HEK293 (cell line): ENCODE data around the gene CHD8.

Experiments
- MZF1 ChIP-seq: fragments of 450-650 bp; formaldehyde crosslinking; IDR thresholded peaks from 2 replicates; pipeline ENCODE4 v1.5.1; 2017; ENCODE audit warnings: missing biosample characterization, missing genetic modification characterization, borderline replicate concordance
- SETDB1 ChIP-seq: IDR thresholded peaks from one replicate; pipeline ENCODE4 v1.6.1; 2017; ENCODE audit warnings: mild to moderate bottlenecking, low read length, moderate library complexity, mixed read lengths; ENCODE audit not compliant: insufficient read length
- ZBTB1 ChIP-seq: fragments of 450-650 bp; formaldehyde crosslinking; IDR thresholded peaks from 2 replicates; pipeline ENCODE4 v1.5.1; 2016; ENCODE audit warnings: missing biosample characterization, missing genetic modification characterization
- ZFP3 ChIP-seq: fragments of 450-650 bp; formaldehyde crosslinking; IDR thresholded peaks from 2 replicates; pipeline ENCODE4 v1.5.1; 2016; ENCODE audit warnings: low read depth, missing biosample characterization, missing genetic modification characterization
- ZIC2 ChIP-seq: fragments of 450-650 bp; formaldehyde crosslinking; IDR thresholded peaks from 2 replicates; pipeline ENCODE4 v1.5.1; 2016; ENCODE audit warnings: missing biosample characterization, missing genetic modification characterization
- ZNF184 ChIP-seq: fragments of 450-650 bp; IDR thresholded peaks from 2 replicates; pipeline ENCODE4 v1.5.1; 2018; ENCODE audit warnings: missing biosample characterization, mild to moderate bottlenecking, missing genetic modification characterization
- ZNF223 ChIP-seq: fragments of 450-650 bp; formaldehyde crosslinking; IDR thresholded peaks from 2 replicates; pipeline ENCODE4 v1.5.1; 2016; ENCODE audit warnings: missing biosample characterization, missing genetic modification characterization
- ZNF335 ChIP-seq: fragments of 450-650 bp; formaldehyde crosslinking; conservative IDR thresholded peaks from 2 replicates; pipeline ENCODE4 v1.5.1; 2016; ENCODE audit warnings: missing biosample characterization, missing genetic modification characterization
- TF ChIP-seq, protein P1 (sequence below): fragments of 450-650 bp; formaldehyde crosslinking; IDR thresholded peaks from 2 replicates; pipeline ENCODE4 v1.5.1; 2016; ENCODE audit warnings: missing biosample characterization, missing genetic modification characterization
- TF ChIP-seq, protein P2 (sequence below): fragments of 450-650 bp; formaldehyde crosslinking; conservative IDR thresholded peaks from 2 replicates; pipeline ENCODE4 v1.5.1; 2016; ENCODE audit warnings: low read depth, missing biosample characterization, missing genetic modification characterization
- TF ChIP-seq, protein P3 (sequence below): fragments of 450-650 bp; formaldehyde crosslinking; IDR thresholded peaks from 2 replicates; pipeline ENCODE4 v1.5.1; 2017; ENCODE audit warnings: missing biosample characterization, missing genetic modification characterization
- TF ChIP-seq, protein P4 (sequence below): fragments of 450-650 bp; formaldehyde crosslinking; IDR thresholded peaks from 2 replicates; pipeline ENCODE4 v1.5.1; 2016; ENCODE audit warnings: missing biosample characterization, missing genetic modification characterization

DNA sequence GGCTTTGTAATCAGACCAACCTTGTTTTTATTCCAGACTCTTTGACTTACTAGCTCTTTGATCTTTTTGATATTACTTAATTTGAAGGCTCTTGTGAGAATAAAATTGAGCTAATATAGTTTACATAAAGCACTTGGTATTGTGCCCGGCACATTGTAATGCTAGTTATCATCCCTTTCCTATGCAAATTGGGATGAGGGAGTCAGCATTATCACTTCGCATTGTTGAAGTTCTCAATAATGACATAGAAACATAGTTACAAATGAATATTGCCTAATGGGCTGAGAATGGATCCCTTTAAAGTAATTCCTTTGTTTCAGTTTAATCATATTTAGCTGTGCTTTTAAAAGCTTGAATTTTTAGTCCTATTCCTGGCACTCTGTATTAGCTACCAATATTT, 108.7 kb downstream of the CHD8 start:
- TF ChIP-seq, protein P1, sequence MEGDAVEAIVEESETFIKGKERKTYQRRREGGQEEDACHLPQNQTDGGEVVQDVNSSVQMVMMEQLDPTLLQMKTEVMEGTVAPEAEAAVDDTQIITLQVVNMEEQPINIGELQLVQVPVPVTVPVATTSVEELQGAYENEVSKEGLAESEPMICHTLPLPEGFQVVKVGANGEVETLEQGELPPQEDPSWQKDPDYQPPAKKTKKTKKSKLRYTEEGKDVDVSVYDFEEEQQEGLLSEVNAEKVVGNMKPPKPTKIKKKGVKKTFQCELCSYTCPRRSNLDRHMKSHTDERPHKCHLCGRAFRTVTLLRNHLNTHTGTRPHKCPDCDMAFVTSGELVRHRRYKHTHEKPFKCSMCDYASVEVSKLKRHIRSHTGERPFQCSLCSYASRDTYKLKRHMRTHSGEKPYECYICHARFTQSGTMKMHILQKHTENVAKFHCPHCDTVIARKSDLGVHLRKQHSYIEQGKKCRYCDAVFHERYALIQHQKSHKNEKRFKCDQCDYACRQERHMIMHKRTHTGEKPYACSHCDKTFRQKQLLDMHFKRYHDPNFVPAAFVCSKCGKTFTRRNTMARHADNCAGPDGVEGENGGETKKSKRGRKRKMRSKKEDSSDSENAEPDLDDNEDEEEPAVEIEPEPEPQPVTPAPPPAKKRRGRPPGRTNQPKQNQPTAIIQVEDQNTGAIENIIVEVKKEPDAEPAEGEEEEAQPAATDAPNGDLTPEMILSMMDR (tag by site-specific recombination) = no peak
- TF ChIP-seq, protein P2, sequence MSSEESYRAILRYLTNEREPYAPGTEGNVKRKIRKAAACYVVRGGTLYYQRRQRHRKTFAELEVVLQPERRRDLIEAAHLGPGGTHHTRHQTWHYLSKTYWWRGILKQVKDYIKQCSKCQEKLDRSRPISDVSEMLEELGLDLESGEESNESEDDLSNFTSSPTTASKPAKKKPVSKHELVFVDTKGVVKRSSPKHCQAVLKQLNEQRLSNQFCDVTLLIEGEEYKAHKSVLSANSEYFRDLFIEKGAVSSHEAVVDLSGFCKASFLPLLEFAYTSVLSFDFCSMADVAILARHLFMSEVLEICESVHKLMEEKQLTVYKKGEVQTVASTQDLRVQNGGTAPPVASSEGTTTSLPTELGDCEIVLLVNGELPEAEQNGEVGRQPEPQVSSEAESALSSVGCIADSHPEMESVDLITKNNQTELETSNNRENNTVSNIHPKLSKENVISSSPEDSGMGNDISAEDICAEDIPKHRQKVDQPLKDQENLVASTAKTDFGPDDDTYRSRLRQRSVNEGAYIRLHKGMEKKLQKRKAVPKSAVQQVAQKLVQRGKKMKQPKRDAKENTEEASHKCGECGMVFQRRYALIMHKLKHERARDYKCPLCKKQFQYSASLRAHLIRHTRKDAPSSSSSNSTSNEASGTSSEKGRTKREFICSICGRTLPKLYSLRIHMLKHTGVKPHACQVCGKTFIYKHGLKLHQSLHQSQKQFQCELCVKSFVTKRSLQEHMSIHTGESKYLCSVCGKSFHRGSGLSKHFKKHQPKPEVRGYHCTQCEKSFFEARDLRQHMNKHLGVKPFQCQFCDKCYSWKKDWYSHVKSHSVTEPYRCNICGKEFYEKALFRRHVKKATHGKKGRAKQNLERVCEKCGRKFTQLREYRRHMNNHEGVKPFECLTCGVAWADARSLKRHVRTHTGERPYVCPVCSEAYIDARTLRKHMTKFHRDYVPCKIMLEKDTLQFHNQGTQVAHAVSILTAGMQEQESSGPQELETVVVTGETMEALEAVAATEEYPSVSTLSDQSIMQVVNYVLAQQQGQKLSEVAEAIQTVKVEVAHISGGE = no peak
- TF ChIP-seq SETDB1 (no peak), ZNF184 (tag by site-specific recombination) (no peak), ZNF335 (tag by site-specific recombination) (no peak), MZF1 (tag by site-specific recombination) (no peak), ZFP3 (no peak), ZBTB1 (tag by site-specific recombination) (no peak), ZNF223 (tag by site-specific recombination) (no peak), ZIC2 (no peak)
- TF ChIP-seq, protein P3, sequence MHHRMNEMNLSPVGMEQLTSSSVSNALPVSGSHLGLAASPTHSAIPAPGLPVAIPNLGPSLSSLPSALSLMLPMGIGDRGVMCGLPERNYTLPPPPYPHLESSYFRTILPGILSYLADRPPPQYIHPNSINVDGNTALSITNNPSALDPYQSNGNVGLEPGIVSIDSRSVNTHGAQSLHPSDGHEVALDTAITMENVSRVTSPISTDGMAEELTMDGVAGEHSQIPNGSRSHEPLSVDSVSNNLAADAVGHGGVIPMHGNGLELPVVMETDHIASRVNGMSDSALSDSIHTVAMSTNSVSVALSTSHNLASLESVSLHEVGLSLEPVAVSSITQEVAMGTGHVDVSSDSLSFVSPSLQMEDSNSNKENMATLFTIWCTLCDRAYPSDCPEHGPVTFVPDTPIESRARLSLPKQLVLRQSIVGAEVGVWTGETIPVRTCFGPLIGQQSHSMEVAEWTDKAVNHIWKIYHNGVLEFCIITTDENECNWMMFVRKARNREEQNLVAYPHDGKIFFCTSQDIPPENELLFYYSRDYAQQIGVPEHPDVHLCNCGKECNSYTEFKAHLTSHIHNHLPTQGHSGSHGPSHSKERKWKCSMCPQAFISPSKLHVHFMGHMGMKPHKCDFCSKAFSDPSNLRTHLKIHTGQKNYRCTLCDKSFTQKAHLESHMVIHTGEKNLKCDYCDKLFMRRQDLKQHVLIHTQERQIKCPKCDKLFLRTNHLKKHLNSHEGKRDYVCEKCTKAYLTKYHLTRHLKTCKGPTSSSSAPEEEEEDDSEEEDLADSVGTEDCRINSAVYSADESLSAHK (tag by site-specific recombination) = no peak
- TF ChIP-seq, protein P4, sequence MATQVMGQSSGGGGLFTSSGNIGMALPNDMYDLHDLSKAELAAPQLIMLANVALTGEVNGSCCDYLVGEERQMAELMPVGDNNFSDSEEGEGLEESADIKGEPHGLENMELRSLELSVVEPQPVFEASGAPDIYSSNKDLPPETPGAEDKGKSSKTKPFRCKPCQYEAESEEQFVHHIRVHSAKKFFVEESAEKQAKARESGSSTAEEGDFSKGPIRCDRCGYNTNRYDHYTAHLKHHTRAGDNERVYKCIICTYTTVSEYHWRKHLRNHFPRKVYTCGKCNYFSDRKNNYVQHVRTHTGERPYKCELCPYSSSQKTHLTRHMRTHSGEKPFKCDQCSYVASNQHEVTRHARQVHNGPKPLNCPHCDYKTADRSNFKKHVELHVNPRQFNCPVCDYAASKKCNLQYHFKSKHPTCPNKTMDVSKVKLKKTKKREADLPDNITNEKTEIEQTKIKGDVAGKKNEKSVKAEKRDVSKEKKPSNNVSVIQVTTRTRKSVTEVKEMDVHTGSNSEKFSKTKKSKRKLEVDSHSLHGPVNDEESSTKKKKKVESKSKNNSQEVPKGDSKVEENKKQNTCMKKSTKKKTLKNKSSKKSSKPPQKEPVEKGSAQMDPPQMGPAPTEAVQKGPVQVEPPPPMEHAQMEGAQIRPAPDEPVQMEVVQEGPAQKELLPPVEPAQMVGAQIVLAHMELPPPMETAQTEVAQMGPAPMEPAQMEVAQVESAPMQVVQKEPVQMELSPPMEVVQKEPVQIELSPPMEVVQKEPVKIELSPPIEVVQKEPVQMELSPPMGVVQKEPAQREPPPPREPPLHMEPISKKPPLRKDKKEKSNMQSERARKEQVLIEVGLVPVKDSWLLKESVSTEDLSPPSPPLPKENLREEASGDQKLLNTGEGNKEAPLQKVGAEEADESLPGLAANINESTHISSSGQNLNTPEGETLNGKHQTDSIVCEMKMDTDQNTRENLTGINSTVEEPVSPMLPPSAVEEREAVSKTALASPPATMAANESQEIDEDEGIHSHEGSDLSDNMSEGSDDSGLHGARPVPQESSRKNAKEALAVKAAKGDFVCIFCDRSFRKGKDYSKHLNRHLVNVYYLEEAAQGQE (tag by site-specific recombination) = no peak
